NCI-H146 treated with DMSO at 0.1 percent for 48 hours (cell line): ENCODE data around the gene ZNF738.
"Not testable (repeated sequence)": the region's sequence is repeated elsewhere in the genome, so short reads cannot be mapped to it uniquely, and the experiment has no call there.

Experiments used
- DNase-seq: peaks from one replicate; lab custom pipeline; 2025; ENCODE audit not compliant: unreplicated experiment; lab: John Stamatoyannopoulos, UW

ZNF738 gene

GRCh38 chr19:21358768-21359451, at the start of gene ZNF738:
ZNF738 (plus strand) TSS chr19:21359000; CDS start chr19:21359141, 141 bp downstream.
- DNase-seq, result peak; percentile 97

- DNase-seq, result not testable (repeated sequence)
Observed at GRCh38 chr19:21312807-21313206, 46.0 kb upstream of the ZNF738 start.

- DNase-seq, result no peak
Observed at GRCh38 chr19:21314676-21315075, 44.1 kb upstream of the ZNF738 start.

GRCh38 chr19:21317821-21318220, 41.0 kb upstream of the ZNF738 start:
- DNase-seq, result peak; percentile 78

- DNase-seq, result no peak
Observed at GRCh38 chr19:21321134-21321533, 37.7 kb upstream of the ZNF738 start.

GRCh38 chr19:21321996-21322395, 36.8 kb upstream of the ZNF738 start:
- DNase-seq, result no peak

GRCh38 chr19:21322528-21322927, 36.3 kb upstream of the ZNF738 start:
- DNase-seq, result no peak

GRCh38 chr19:21323000-21323399, 35.8 kb upstream of the ZNF738 start:
- DNase-seq, result no peak

- DNase-seq, result no peak
Observed at GRCh38 chr19:21326169-21326568, 32.6 kb upstream of the ZNF738 start.

- DNase-seq, result peak; percentile 59
Observed at GRCh38 chr19:21328406-21328805, 30.4 kb upstream of the ZNF738 start.

- peak; percentile 93 for DNase-seq
Observed at GRCh38 chr19:21328885-21329605, 29.8 kb upstream of the ZNF738 start, which contains the start of gene ZNF708. ZNF708 (minus strand) TSS chr19:21329410; CDS start chr19:21329212, 198 bp downstream.

GRCh38 chr19:21335721-21336120, 23.1 kb upstream of the ZNF738 start:
- no peak for DNase-seq

GRCh38 chr19:21344841-21345240, 14.0 kb upstream of the ZNF738 start:
- DNase-seq, result not testable (repeated sequence)

- no peak for DNase-seq
Observed at GRCh38 chr19:21352830-21353229, 6.0 kb upstream of the ZNF738 start.

- no peak for DNase-seq
Observed at GRCh38 chr19:21362291-21362690, 3.5 kb downstream of the ZNF738 start.

GRCh38 chr19:21383980-21384582, 25.3 kb downstream of the ZNF738 start:
- no peak for DNase-seq

- DNase-seq, result no peak
Observed at GRCh38 chr19:21396121-21396520, 37.3 kb downstream of the ZNF738 start.

GRCh38 chr19:21396893-21397572, 38.2 kb downstream of the ZNF738 start, which contains the start of gene ZNF493:
ZNF493 (plus strand) TSS chr19:21397133; CDS start chr19:21397238, 105 bp downstream.
- peak; percentile 97 for DNase-seq

GRCh38 chr19:21398851-21399250, 40.1 kb downstream of the ZNF738 start:
- DNase-seq, result no peak

GRCh38 chr19:21402303-21402985, 43.6 kb downstream of the ZNF738 start:
- no peak for DNase-seq

GRCh38 chr19:21410166-21410565, 51.4 kb downstream of the ZNF738 start:
- DNase-seq, result no peak
